HG02840 (cell line): ENCODE data around the gene SLC26A8.

Experiments used
- ATAC-seq: cut with Tn5 transposase; IDR thresholded peaks from one replicate; pipeline ENCODE4 v1.9.1; 2021; ENCODE audit warnings: mild to moderate bottlenecking, moderate library complexity, moderate number of reproducible peaks; ENCODE audit not compliant: unreplicated experiment, low FRiP score

The SLC26A8 gene, protein sequence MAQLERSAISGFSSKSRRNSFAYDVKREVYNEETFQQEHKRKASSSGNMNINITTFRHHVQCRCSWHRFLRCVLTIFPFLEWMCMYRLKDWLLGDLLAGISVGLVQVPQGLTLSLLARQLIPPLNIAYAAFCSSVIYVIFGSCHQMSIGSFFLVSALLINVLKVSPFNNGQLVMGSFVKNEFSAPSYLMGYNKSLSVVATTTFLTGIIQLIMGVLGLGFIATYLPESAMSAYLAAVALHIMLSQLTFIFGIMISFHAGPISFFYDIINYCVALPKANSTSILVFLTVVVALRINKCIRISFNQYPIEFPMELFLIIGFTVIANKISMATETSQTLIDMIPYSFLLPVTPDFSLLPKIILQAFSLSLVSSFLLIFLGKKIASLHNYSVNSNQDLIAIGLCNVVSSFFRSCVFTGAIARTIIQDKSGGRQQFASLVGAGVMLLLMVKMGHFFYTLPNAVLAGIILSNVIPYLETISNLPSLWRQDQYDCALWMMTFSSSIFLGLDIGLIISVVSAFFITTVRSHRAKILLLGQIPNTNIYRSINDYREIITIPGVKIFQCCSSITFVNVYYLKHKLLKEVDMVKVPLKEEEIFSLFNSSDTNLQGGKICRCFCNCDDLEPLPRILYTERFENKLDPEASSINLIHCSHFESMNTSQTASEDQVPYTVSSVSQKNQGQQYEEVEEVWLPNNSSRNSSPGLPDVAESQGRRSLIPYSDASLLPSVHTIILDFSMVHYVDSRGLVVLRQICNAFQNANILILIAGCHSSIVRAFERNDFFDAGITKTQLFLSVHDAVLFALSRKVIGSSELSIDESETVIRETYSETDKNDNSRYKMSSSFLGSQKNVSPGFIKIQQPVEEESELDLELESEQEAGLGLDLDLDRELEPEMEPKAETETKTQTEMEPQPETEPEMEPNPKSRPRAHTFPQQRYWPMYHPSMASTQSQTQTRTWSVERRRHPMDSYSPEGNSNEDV

DNA sequence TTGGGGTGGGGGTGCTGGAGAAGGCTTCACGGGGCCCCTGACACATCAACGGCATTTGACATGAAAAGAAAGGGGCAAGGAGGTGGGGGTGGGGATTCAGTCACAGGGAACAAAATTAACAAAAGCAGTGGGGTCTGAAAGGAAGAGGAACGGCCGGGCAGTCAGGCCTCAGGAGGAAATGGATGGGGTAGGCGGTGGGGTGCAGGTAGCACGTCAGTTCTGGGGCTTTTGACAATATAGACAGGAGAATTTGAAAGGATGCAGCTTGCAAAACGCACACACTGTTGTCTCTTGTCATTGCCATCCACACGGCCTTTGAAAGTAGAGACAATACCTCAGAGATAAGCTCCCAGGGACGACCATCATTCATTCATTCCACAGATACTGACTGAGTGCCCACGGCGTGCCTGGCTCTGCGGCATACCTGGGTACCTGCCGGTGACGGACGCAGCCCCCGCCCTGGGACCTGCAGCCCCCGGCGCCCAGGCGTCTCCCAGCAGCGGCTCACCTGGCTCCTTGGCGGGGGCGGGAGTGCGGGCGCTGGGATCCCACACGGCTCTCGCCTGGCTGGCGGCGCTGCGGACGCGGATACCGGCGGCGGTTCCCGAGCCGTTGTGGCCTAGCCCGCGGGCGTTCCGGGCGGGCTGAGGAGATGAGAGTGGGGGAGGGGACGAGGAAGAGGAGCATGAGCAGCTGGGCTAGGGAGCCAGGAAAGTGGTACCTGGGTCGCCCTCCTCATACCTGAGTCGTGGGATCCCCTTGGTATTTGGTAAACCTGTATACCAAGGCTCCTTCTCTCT lies at the start of gene SLC26A8:
Gene SLC26A8, minus strand, starts transcription at position 646 of the 800 bp plus-strand sequence. CDS start 4,934 bp downstream, outside the sequence.
- no peak for ATAC-seq

DNA sequence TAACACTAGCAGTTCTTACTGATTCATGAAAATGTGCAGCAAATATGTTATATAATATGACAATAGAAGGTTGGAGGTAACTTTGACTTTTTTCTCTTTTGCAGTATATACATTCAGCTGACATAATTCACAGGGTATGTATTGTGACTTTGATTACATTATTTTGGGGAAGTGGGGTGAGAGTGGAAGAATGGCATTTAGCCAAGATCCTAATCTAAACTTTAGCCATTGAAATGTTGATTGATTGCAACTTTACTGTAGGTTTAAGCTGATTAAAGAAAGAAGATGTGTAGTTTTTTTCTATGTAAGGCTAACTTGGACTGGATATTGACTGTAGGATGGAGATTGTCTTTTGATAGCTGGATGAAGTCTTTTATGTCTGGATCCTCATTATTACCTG lies 49.1 kb upstream of the SLC26A8 start:
- no peak for ATAC-seq

DNA sequence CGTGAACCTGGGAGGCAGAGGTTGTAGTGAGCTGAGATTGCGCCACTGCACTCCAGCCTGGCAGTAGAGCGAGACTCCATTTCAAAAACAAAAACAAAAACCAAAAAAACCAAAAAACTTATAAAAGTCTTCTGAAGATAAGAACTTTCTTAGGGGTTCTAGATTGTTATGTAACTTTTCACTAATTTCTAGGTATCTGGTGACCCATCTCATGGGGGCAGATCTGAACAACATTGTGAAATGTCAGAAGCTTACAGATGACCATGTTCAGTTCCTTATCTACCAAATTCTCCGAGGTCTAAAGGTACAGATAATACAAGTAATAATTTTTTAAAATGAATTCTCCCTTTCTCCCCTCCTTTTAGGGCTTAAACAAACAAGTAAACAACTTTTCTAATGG lies 48.2 kb upstream of the SLC26A8 start:
- ATAC-seq = no peak

DNA sequence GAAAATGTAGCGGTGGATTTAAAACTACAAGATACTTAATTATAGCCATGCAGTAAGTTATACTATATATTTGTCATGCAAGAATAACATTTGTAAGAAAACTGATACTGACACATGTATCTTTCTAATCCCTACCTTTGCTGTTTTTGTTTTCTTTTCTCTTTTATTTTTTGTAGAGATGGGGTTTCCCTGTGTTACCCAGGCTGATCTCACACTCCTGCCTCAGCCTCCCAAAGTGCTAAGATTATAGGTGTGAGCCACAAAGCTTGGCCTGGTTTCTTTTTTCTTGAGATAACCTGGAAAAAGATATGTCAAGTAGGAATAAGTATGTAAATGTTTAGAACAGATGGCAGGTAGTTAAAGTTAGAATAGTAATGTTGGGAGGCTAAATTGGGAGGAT lies 47.3 kb upstream of the SLC26A8 start:
- no peak for ATAC-seq

DNA sequence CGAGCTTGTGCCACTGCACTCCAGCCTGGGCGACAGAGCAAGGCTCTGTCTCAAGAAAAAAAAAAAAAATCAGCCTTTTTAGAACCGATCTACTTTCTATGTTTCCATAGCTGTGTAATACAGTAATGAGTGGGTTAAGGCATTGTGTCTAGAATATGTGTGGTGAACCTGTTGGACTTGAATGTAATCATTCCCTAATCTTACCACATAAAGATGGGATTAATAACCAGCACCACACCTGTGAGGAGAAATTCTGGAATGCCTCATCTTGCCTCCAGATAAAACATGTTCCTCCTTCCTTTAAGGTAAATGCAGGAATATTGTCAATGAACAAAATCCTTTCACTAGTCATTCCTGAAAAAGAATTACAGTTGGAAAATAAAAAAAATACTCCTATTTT lies 46.8 kb upstream of the SLC26A8 start:
- ATAC-seq = no peak

DNA sequence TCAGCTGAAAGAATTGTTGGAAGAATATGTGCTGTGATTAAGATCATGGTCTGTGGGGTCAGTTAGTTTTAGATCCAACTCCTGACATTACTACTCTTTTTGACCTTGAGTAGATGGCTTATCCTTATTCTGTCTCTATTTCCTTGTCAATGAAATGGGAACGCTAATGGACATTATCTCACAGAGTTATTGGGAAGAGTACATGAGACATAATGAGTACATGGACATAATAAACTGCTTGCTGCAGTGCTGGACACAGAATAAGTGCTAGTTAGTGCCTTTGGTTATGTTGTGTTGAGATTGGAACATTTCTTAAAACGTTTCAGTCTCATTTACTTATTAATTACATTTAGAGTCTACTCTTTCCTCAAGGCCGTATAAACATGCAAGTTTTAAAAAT lies 45.8 kb upstream of the SLC26A8 start:
- no peak for ATAC-seq

DNA sequence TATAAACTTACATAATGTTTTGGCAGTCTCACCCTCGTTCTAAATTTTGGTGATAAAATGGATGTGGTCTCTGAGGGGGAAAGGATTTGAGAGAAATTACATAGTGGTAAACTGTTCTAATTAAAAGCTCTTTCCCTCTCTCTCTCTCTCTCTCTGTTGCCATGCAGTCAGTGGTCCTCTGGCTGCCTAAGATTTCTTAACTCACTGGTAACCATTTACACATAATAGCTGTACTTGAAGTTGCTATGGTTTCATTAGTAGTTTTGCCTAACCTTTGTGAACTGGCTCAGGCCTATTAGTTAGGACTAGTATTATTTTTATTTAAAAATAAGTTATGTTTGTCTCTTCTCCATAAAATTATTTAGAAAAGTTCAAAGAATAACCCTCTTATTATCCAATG lies 45.1 kb upstream of the SLC26A8 start:
- ATAC-seq = no peak

DNA sequence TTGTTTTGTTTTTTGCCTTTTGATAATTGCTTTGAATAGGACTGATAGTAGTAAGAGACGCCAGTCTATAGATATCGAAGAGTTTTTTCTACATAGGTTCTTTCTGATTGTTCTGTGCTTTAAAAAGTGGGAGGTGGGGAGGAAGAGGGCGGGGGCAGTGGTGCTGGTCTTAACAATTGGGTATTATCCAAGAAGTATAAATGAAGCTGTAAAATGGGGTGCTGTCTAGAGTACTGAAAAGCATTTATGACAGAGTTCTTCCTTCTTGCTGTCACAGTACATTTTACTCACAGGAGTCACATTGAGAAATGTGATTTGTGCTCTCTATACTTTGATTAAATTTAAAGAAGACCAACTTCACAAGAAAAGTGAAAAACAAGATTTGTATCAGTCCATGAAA lies 44.1 kb upstream of the SLC26A8 start:
- ATAC-seq = no peak

DNA sequence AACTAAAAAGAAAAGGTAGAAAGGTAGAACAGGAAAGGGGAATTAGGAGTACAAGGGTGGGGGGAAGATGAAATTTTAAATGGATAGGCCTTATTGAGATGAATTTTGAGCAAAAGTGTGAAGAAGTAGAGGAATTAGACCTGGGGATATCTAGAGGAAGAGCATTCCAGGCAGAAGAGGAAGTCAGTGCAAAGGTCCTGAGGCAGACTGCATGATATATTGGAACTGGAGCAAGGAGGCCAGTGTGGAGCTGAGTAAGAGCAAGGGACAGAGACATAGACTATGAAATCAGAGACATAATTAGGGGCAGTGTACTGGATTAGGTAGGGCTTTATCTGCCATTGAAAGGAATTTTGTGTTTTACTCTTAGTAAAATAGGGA lies 43.6 kb upstream of the SLC26A8 start:
- no peak for ATAC-seq

DNA sequence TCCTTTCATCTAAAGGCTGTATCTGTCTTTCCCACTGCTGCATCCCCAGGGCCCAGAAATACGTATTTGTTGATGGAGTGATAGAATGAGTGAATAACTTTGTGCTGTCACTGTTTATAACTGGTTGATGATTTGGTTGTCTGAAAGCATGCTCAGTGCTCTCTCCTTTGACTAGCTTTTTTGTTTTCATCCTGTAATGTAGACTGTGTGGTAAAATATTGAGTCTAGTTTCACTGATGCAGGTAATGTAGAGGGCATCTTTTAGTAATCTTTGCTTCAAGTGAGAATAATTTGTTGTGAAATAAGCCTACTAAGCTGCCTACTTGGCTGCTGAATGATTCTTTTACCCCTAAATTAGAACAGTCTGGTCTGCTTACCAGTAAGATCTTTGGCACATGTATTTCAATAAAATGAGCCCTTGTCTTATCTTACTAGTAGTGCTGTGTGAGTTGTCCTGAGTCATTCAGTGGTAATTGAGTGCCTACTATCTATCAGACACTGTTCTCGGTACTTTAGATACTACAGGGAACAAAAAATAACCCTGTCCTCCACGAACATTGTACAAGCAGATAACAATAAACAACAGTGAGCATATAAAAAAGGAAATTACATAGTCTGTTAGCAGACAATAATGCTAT lies 43.1 kb upstream of the SLC26A8 start:
- ATAC-seq = no peak

DNA sequence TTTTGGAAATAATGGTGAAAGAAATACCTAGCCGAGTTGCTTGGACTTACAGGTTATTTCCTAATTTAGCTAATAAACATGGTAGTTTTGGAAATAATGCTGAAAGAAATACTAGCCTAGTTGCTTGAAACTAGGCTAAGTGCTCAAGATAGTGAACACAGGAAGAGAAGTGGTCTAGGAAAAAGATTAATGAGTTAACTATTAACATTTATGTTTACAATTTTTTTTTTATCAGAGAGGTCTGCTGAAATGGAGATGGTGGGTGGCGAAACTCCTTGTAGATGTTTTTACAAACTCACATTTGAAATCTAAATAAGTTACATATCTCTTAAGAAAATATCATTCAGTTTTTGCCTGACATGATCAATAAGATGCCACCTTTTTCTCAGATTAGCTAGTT lies 42.4 kb upstream of the SLC26A8 start:
- ATAC-seq = no peak

DNA sequence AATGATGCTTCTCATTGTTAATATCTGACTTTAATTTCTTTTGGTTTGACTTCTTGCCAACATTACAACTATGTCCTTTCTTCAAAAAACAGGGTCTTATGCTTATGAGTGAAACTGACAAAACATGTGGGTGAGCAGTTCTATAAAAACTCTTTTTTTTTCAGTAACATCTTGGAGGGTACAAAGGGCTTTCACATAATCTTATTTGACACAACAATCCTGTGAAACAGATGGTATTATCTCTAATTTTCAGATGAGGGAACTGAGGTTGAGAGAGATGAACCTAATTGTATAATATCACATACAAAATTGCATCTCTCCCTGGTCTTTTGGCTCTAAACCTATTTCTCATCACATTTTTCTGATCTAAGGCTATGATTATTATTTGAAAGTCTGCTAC lies 41.5 kb upstream of the SLC26A8 start:
- no peak for ATAC-seq

DNA sequence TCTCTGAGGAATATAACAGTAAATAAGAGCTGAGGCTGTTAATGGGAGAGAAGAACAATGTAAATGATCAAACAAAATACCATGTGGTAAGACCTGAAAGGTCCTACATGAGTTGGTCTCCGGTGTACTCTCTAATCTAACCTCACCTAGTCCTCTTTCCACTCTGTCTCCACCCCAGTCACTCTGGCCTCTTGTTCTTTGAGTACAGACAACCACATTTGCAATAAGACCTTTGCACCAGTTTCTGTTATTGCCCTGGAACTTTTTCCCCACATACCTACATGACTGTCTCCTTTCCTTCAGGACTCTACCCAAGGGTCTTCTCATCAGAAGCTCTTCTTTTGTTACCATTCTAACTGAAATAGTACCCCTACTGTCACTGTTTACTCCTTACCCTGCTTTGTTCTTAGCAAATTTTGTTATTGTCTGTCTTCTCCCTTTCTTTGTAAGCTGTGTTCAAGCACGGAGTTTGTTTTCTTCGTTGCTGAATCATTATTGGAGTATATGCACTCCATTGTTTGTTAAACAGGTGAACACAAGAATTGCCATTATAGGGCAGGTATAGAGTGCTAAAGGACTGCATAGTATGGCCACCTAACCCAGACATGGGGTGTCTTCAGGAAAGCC lies 40.4 kb upstream of the SLC26A8 start:
- no peak for ATAC-seq

DNA sequence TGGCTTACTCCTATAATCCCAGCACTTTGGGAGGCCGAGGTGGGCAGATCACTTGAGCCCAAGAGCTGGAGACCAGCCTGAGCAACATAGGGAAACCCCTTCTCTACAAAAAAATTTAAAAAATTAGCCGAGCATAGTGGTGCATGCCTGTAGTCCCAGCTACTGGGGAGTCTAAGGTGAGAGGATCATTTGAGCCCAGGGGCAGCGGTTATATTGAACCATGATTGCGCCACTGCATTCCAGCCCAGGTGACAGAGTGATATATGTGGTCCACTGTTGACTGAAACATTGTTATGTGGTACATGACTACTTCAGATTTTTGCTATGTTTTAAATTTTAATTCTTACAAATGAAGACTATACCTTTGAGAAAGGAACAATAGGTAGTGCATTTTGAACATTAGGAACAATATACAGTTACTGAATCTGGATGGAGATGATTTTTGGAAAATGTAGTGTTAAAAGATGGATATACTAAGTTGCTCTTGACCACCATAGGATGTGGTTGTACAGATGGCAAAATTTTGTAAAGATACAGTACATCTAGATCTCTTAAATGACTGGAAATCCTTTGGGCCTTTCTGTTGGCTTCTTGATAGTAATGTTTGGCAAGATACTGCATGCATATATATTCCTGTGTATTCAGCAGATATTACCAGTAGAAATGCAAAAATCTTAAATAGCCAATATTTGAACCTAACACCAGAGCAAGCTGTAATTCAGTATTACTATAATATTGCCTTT lies 39.0 kb upstream of the SLC26A8 start:
- no peak for ATAC-seq

DNA sequence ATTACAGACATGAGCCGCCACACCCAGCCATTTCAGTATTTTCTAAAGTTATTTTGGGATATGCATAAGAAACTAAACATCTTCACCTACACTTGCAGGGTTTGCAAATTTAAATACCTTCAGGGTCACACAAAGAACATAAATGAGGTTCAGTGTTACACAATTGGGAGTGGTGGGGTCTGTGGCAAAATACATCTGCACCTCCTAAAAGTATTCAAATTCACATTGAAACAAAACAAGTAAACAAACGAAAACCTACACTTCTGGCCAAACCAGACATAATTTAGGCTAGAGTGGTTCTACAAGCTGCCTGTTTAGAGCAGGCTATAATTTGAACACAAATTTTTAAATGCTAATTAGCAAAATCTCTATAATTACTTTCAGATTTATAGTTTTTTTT lies 37.8 kb upstream of the SLC26A8 start:
- no peak for ATAC-seq

DNA sequence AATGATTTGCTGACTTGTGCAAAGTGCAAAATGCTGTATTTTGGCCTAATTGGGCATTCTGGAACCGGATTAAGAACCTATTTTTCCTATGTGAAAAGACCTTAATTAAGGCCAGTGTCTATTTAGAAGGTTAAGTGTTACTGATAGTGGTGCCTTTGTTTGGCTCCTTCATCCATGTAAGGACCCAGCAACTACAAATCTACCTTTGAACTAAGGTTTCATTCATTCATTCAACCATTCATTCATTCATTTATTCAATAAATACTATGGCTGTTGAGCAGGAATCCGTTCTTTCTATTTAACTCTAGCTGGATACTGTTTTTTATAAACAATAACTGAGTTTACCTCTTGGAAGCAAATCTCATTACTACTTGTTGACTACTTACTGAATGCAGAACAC lies 36.8 kb upstream of the SLC26A8 start:
- ATAC-seq = no peak

DNA sequence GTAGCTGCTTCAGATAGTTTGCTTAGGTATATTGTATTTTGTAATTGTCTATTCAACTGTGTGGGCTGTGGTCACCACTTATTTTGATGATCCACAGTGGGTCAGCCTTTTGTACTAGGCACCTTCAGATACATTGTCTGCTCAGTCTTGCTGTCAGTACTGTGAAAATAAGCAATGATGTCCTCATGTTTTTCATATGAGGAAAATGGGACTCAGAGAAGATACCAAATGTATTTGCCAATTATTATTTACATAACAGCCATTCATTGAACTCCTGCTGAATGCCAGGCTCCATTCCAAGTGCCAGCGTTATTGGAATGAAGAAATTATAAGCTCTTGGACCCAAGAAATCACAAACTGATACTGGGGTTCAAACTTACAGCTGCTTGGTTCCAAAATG lies 31.7 kb upstream of the SLC26A8 start:
- no peak for ATAC-seq

DNA sequence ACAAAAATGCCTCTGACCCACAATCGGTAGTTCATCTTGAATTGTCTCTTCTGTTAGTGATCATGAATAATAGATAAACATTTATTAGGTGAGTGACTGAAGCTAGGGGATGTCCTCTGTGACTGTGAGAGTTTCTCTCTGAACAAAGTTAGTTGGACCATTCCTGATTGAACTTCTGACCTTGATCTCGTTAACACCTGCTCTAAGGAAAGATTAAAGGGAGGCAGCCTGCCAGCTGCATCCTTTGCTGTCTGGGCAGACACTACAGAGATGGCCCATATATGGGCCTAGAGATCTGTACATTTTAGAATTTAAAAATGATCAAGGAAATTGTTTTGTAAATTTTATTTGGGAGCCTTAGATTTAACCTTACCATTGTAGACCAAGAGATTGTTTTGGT lies 30.5 kb upstream of the SLC26A8 start:
- ATAC-seq = no peak

DNA sequence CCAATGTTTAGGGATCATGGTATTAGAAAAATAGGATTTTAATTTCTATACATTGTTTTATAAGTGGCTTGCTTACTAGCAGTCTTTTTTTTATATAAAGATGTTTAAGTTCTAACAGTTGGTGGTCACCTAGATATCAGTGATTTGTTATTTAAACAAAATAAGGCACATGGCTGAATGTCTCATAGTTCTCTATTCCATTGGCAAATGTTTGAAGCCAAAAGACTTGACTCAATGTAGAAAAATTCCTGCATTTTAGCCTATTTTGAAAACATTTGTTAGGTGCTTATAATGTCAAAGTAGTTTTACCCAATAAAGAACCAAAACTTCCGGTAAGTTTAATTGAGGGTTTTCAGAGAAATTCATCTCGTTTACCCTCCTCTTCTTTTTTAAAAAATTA lies 30.0 kb upstream of the SLC26A8 start:
- no peak for ATAC-seq
